MCF 10A (cell line): ENCODE measurements around the gene P3R3URF. TPM values are rescaled to one million over a fixed set of nuclear protein-coding genes. Genes with fewer than 3 reads are reported as not detected.

Experiments used
- BruUV-seq: library from RNA; stranded (reverse); fragments of 400-500 nt; replicated peaks from 2 replicates; lab custom pipeline; 2021; lab: Mats Ljungman, UMichigan
- CTCF ChIA-PET: fragments of 300-600 bp; sonication (Branson Sonifier 250); formaldehyde crosslinking; extraction: SDS; loops from one replicate; lab custom pipeline; 2021; ENCODE audit warnings: antibody characterized with exemption, inconsistent platforms; lab: Yijun Ruan, JAX
- POLR2A ChIA-PET: fragments of 300-600, 350-650 bp; sonication (Branson Sonifier 250); formaldehyde crosslinking; extraction: SDS; loops from one replicate; lab custom pipeline; 2020; ENCODE audit warnings: antibody characterized with exemption, inconsistent platforms; lab: Yijun Ruan, JAX
- DNase-seq: peaks from one replicate; pipeline ENCODE4 v3.0.0-alpha.2; 2018; ENCODE audit not compliant: unreplicated experiment
- H3K27ac Mint-ChIP-seq: one replicate; pipeline ENCODE4 v1.8.0; 2022; ENCODE audit warnings: mild to moderate bottlenecking, low read depth, mixed read lengths; ENCODE audit not compliant: unreplicated experiment
- H3K27me3 Mint-ChIP-seq: one replicate; pipeline ENCODE4 v1.8.0; 2022; ENCODE audit warnings: mixed read lengths; ENCODE audit not compliant: insufficient read depth, unreplicated experiment
- H3K36me3 Mint-ChIP-seq: one replicate; pipeline ENCODE4 v1.8.0; 2022; ENCODE audit warnings: mild to moderate bottlenecking, moderate library complexity, mixed read lengths; ENCODE audit not compliant: insufficient read depth, unreplicated experiment
- H3K4me1 Mint-ChIP-seq: one replicate; pipeline ENCODE4 v1.8.0; 2022; ENCODE audit warnings: mixed read lengths; ENCODE audit not compliant: insufficient read depth, unreplicated experiment
- H3K4me3 Mint-ChIP-seq: one replicate; pipeline ENCODE4 v1.8.0; 2022; ENCODE audit warnings: mild to moderate bottlenecking, moderate library complexity, mixed read lengths; ENCODE audit not compliant: unreplicated experiment
- H3K9me3 Mint-ChIP-seq: one replicate; pipeline ENCODE4 v1.8.0; 2022; ENCODE audit warnings: mixed read lengths; ENCODE audit not compliant: unreplicated experiment
- CTCF ChIP-seq: fragments of 200-600 bp; IDR thresholded peaks from one replicate; pipeline ENCODE4 v1.8.0; 2022; ENCODE audit warnings: antibody characterized with exemption, mild to moderate bottlenecking; ENCODE audit not compliant: unreplicated experiment
- intact Hi-C: fragments of 100-400 bp; cut with micrococcal nuclease; formaldehyde crosslinking; loops from 2 replicates; pipeline ENCODE4 v1.14.1; 2022
- total RNA-seq: library from RNA; stranded (reverse); gene quantifications from 2 replicates; pipeline ENCODE4 v1.2.3, GENCODE V29; 2022

The P3R3URF gene
- total RNA-seq, 1 experiment from 2014 or later: not detected

DNA sequence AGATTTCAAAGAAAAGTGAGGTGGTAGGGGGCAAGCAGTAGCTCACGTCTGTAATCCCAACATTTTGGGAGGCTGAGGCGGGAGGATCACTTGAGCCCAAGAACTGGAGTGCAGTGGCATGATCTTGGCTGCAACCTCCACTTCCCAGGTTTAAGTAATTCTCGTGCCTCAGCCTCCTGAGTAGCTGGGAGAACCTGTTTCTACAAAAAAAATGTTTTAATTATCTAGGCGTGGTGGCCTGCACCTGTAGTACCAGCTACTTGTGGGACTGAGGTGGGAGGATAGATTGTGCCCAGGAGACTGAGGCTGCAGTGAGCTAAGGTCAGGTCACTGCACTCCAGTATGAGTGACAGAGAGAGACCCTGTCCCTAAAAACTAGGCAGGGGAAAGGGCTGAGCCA lies 4.0 kb downstream of the P3R3URF start:
- Mint-ChIP-seq H3K27ac (peak overlapping the region; percentile 64), H3K9me3 (no peaks in the 10 kb centered on the region), H3K4me1 (peaks cover 17% of the 10 kb centered on the region), H3K4me3 (no peak overlapping the region), H3K36me3 (no peaks in the 10 kb centered on the region), H3K27me3 (no peaks in the 10 kb centered on the region)
- ChIA-PET CTCF (interaction anchor here (0.6 to 1.9 kb wide), 6 partner anchors 38 to 136 kb away, joined by 3 to 7 read pairs (median 4); no protein-coding TSS in a partner anchor), POLR2A (interaction anchor here (0.8 to 3.8 kb wide), 4 partner anchors 17 to 41 kb away, joined by 3 to 49 read pairs (median 4); no protein-coding TSS in a partner anchor)
- no peak for TF ChIP-seq CTCF
- no TSS peak for BruUV-seq
- no peak for DNase-seq
- intact Hi-C loops: loop anchor here (10.0 kb wide), 1 partner anchor 288 kb away; no protein-coding TSS in a partner anchor

GRCh38 chr1:46171871-46172270 lies 4.4 kb downstream of the P3R3URF start:
- H3K4me3 Mint-ChIP-seq: no peak overlapping the region
- peaks cover 17% of the 10 kb centered on the region for H3K4me1 Mint-ChIP-seq
- CTCF ChIA-PET: interaction anchor here (0.6 to 1.9 kb wide), 7 partner anchors 37 to 135 kb away, joined by 3 to 7 read pairs (median 4); no protein-coding TSS in a partner anchor
- intact Hi-C loops: loop anchor here (10.0 kb wide), 1 partner anchor 287 kb away; no protein-coding TSS in a partner anchor
- peak; percentile 16 for DNase-seq
- peak overlapping the region; percentile 64 for H3K27ac Mint-ChIP-seq
- BruUV-seq: no TSS peak
- H3K36me3 Mint-ChIP-seq: no peaks in the 10 kb centered on the region
- POLR2A ChIA-PET: interaction anchor here (0.8 to 1.3 kb wide), 3 partner anchors 16 to 40 kb away, joined by 3 to 5 read pairs (median 3); no protein-coding TSS in a partner anchor
- no peaks in the 10 kb centered on the region for H3K27me3 Mint-ChIP-seq
- TF ChIP-seq CTCF: no peak
- H3K9me3 Mint-ChIP-seq: no peaks in the 10 kb centered on the region

- H3K4me1 Mint-ChIP-seq: peaks cover 17% of the 10 kb centered on the region
- no peak for TF ChIP-seq CTCF
- intact Hi-C loops: loop anchor here (10.0 kb wide), 1 partner anchor 287 kb away; no protein-coding TSS in a partner anchor
- no peaks in the 10 kb centered on the region for H3K9me3 Mint-ChIP-seq
- BruUV-seq: no TSS peak
- peak; percentile 81 for DNase-seq
- ChIA-PET POLR2A (interaction anchor here (1.3 kb wide), 1 partner anchor 28 kb away, joined by 5 read pairs; no protein-coding TSS in a partner anchor), CTCF (interaction anchor here (0.8 to 1.7 kb wide), 6 partner anchors 8 to 135 kb away, joined by 3 to 5 read pairs (median 4); no protein-coding TSS in a partner anchor)
- H3K36me3 Mint-ChIP-seq: no peaks in the 10 kb centered on the region
- no peaks in the 10 kb centered on the region for H3K27me3 Mint-ChIP-seq
- no peak overlapping the region for H3K4me3 Mint-ChIP-seq
- H3K27ac Mint-ChIP-seq: no peak overlapping the region
These were observed 4.9 kb downstream of the P3R3URF start for GRCh38 chr1:46171351-46171750.

DNA sequence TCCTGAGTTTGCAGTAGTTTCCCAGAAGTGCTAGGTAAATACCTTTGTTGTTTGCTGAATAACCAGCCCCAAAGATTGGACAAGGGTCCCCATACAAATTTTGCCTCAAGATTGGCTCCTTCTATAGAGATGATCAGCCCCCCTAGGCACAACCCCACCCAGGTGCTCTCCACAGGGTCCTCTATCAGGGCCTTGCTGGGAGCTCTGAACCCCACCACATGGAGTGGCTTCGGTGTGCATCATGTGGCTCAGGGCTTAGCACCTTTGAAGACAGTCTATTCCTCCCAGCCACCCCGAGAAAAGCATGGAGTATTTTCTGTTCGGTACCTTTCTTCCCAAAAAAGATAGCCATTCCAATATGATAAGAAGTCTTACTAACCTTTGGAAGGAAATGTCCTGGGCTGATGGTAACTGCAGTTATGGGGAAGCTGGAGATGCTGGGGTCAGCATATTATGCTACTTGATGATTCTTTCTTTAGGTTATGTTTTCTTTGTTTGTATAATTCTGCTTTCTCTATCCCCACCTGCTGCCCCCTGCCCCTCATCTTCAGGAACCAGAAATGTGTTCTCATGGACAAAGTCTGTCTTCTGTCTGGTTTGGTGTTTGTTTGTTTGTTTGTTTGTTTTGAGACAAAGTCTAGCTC lies 6.4 kb downstream of the P3R3URF start:
- CTCF ChIA-PET: interaction anchor here (0.6 to 1.4 kb wide), 5 partner anchors 9 to 134 kb away, joined by 3 to 5 read pairs (median 4); no protein-coding TSS in a partner anchor
- BruUV-seq: no TSS peak

More for the DNA sequence above, 6.4 kb downstream of the P3R3URF start:
- TF ChIP-seq CTCF: no peak
- Mint-ChIP-seq H3K27ac (no peak overlapping the region), H3K36me3 (no peaks in the 10 kb centered on the region), H3K9me3 (no peaks in the 10 kb centered on the region), H3K4me3 (no peak overlapping the region), H3K4me1 (peaks cover 17% of the 10 kb centered on the region), H3K27me3 (no peaks in the 10 kb centered on the region)
- DNase-seq: no peak
- POLR2A ChIA-PET: interaction anchor here (0.7 kb wide), 1 partner anchor 19 kb away, joined by 4 read pairs; no protein-coding TSS in a partner anchor
- intact Hi-C loops: loop anchor here (10.0 kb wide), 1 partner anchor 285 kb away; no protein-coding TSS in a partner anchor
